Osteoblast (primary cell): Measurements from ENCODE around the gene KRT6A. TPM values are rescaled to one million over a fixed set of nuclear protein-coding genes. Genes with fewer than 3 reads are reported as not detected.

Experiments used
- DNase-seq: peaks from one replicate; pipeline ENCODE4 v3.0.0; 2011; ENCODE audit warnings: low spot score, mixed read lengths; ENCODE audit not compliant: insufficient read length; ENCODE audit errors: missing footprints
- H2AFZ ChIP-seq: 2 replicates; pipeline ENCODE4 v1.6.0; 2011; ENCODE audit warnings: mild to moderate bottlenecking, low read length
- H3K27ac ChIP-seq: 2 replicates; pipeline ENCODE4 v1.5.1; 2011; ENCODE audit warnings: mild to moderate bottlenecking, low read depth, low read length, moderate library complexity
- H3K27me3 ChIP-seq: 2 replicates; pipeline ENCODE4 v1.6.0; 2012; ENCODE audit warnings: mild to moderate bottlenecking, control low read depth, inconsistent platforms, low read length, moderate library complexity; ENCODE audit not compliant: insufficient read depth
- H3K36me3 ChIP-seq: 2 replicates; pipeline ENCODE4 v1.5.1; 2011; ENCODE audit warnings: mild to moderate bottlenecking, low read length, control low read depth, moderate library complexity; ENCODE audit not compliant: insufficient read depth
- H3K4me1 ChIP-seq: 2 replicates; pipeline ENCODE4 v1.5.1; 2011; ENCODE audit warnings: mild to moderate bottlenecking, low read length, control low read depth, moderate library complexity; ENCODE audit not compliant: insufficient read depth
- H3K4me2 ChIP-seq: 2 replicates; pipeline ENCODE4 v1.6.0; 2011; ENCODE audit warnings: mild to moderate bottlenecking, low read length; ENCODE audit not compliant: insufficient read depth
- H3K4me3 ChIP-seq: fragments of 200-600 bp; sonication (generic); 3 replicates; pipeline ENCODE4 v1.5.1; 2012; ENCODE audit warnings: mild to moderate bottlenecking, low read length, inconsistent platforms; ENCODE audit not compliant: insufficient read depth
- H3K79me2 ChIP-seq: 2 replicates; pipeline ENCODE4 v1.6.0; 2012; ENCODE audit warnings: mild to moderate bottlenecking, low read length, control low read depth, inconsistent platforms; ENCODE audit not compliant: insufficient read depth
- H3K9me3 ChIP-seq: 2 replicates; pipeline ENCODE4 v1.5.1; 2011; ENCODE audit warnings: low read depth, low read length, control low read depth
- H4K20me1 ChIP-seq: 2 replicates; pipeline ENCODE4 v1.6.0; 2012; ENCODE audit warnings: mild to moderate bottlenecking, low read length, control low read depth; ENCODE audit not compliant: insufficient read depth
- total RNA-seq: library from RNA; depleted of rRNA; stranded (reverse); fragments of >200 nt; gene quantifications from 2 replicates; pipeline ENCODE4 v1.2.3, GENCODE V29; 2012
- TF ChIP-seq, protein P1 (sequence below): IDR thresholded peaks from 2 replicates; pipeline ENCODE4 v1.5.1; 2011; ENCODE audit warnings: mild to moderate bottlenecking, low read depth, low read length, moderate library complexity; ENCODE audit errors: extremely low read depth

The KRT6A gene
- total RNA-seq, 1 donor, result 0.72 TPM

DNA sequence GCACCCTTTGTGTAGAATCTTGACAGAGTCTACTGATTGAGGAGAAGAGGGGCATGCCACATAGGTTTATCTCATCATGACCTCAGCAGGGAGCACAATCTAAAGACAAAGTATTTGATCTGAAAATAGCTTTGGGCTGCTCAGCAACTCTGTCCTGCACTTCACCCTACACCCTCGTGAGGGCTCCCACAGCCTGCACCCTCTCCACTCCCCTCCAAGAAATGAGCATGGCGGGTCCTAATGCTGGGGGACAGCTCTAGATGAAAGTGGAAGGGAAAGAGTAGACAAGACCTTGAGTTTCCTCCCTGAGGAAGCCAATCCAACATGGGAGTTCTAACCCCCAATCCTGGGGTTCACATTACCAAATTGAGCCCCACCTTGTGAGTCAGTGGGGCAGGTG, 37.8 kb upstream of the KRT6A start:
- Histone ChIP-seq H3K4me3 (no peak overlapping the region), H3K36me3 (no peaks in the 10 kb centered on the region), H3K9me3 (no peaks in the 10 kb centered on the region), H3K4me1 (no peaks in the 10 kb centered on the region), H3K79me2 (no peaks in the 10 kb centered on the region), H3K4me2 (no peak overlapping the region), H3K27ac (no peak overlapping the region), H2AFZ (no peak overlapping the region), H3K27me3 (peaks cover 9% of the 10 kb centered on the region), H4K20me1 (no peaks in the 10 kb centered on the region)
- no peak for DNase-seq
- TF ChIP-seq, protein P1, sequence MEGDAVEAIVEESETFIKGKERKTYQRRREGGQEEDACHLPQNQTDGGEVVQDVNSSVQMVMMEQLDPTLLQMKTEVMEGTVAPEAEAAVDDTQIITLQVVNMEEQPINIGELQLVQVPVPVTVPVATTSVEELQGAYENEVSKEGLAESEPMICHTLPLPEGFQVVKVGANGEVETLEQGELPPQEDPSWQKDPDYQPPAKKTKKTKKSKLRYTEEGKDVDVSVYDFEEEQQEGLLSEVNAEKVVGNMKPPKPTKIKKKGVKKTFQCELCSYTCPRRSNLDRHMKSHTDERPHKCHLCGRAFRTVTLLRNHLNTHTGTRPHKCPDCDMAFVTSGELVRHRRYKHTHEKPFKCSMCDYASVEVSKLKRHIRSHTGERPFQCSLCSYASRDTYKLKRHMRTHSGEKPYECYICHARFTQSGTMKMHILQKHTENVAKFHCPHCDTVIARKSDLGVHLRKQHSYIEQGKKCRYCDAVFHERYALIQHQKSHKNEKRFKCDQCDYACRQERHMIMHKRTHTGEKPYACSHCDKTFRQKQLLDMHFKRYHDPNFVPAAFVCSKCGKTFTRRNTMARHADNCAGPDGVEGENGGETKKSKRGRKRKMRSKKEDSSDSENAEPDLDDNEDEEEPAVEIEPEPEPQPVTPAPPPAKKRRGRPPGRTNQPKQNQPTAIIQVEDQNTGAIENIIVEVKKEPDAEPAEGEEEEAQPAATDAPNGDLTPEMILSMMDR, result no peak

DNA sequence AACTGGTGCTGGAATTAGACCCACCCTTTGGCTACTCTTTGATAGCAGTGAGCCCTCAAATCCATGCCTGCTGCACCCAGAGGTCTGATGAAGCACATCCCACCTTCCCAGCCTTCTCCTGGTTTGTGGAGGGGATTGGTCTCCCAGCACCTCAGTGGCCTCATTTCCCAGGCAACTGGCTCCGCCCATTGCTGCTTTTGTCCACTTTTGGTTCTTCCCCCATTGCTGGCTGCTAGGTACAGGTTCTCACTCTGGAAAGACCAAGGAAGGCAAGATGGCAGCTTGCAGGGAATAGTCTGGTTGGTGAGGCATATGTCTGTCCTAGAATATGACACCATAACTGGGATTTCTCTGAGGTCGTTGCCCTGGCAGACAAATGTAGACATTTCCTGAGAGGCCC, 37.3 kb upstream of the KRT6A start:
- no peak overlapping the region for H3K27ac ChIP-seq
- no peak overlapping the region for H3K4me2 ChIP-seq
- H2AFZ ChIP-seq, result no peak overlapping the region
- H3K79me2 ChIP-seq, result no peaks in the 10 kb centered on the region
- no peak for DNase-seq
- no peaks in the 10 kb centered on the region for H3K4me1 ChIP-seq
- TF ChIP-seq, protein P1, result no peak
- H3K27me3 ChIP-seq, result peaks cover 9% of the 10 kb centered on the region
- no peaks in the 10 kb centered on the region for H3K36me3 ChIP-seq
- H4K20me1 ChIP-seq, result no peaks in the 10 kb centered on the region
- H3K4me3 ChIP-seq, result no peak overlapping the region
- no peaks in the 10 kb centered on the region for H3K9me3 ChIP-seq

DNA sequence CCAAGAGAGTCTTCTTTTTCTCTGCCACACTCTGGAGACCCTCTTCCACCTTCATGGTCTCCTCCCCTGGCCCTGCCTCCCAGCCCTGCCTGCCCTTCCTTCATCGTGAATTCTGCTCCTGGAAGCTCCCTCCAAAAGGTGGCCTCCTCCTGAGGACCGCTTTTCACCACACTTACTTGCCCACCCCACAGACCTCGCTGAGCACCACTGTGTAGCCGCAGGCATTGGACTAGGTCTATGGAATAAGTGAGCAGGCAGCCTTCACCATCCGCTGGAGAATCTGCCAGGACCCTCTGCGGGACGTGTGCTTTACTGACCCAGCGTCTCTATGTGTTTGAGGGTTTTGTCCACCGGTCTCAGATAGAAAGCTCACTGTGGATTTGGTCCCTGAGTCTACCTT, 36.8 kb upstream of the KRT6A start:
- Histone ChIP-seq H3K79me2 (no peaks in the 10 kb centered on the region), H3K27me3 (peaks cover 9% of the 10 kb centered on the region), H3K4me3 (no peak overlapping the region), H2AFZ (no peak overlapping the region), H3K36me3 (no peaks in the 10 kb centered on the region), H3K27ac (no peak overlapping the region), H3K4me1 (no peaks in the 10 kb centered on the region), H4K20me1 (no peaks in the 10 kb centered on the region), H3K9me3 (no peaks in the 10 kb centered on the region), H3K4me2 (no peak overlapping the region)
- no peak for DNase-seq
- TF ChIP-seq, protein P1, result no peak

DNA sequence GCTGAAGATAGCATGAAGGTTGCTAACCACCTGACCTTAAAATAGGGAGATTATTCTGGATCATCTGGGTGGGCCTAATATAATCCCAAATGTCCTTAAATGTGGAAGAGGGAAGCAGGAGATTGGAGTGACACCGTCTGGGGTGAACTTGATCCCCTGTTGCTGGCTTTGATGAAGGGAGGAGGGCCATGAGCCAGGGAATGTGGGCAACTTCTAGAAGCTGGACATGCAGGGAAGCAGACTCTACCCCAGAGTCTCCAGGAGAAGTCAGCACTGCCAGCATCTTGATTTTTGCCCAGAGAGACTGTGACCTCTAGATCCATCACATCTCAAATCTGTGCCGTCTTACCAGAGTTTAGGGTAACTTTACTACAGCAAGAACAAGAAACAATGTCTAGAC, 36.4 kb upstream of the KRT6A start:
- H3K36me3 ChIP-seq, result no peaks in the 10 kb centered on the region
- H2AFZ ChIP-seq, result no peak overlapping the region
- TF ChIP-seq, protein P1, result no peak
- H3K27ac ChIP-seq, result no peak overlapping the region
- H3K4me3 ChIP-seq, result no peak overlapping the region
- no peak for DNase-seq
- H3K27me3 ChIP-seq, result peaks cover 9% of the 10 kb centered on the region
- H3K4me1 ChIP-seq, result no peaks in the 10 kb centered on the region
- H3K9me3 ChIP-seq, result no peaks in the 10 kb centered on the region
- no peak overlapping the region for H3K4me2 ChIP-seq
- H4K20me1 ChIP-seq, result no peaks in the 10 kb centered on the region
- H3K79me2 ChIP-seq, result no peaks in the 10 kb centered on the region
